Measurements from ENCODE around the gene ZC3H15.

GRCh38 chr2:186554429-186554828 is 68.4 kb downstream of the ZC3H15 start:
- TF ChIP-seq CTCF (conservative IDR thresholded peaks at IDR 0.05; ENCODE audit: low read depth in 2 of 2) (no peak), EZH2phosphoT487 (IDR thresholded peaks at IDR 0.05; ENCODE audit: unreplicated experiment) (no peak), JUNB (IDR thresholded peaks at IDR 0.05; ENCODE audit: unreplicated experiment) (no peak), ZNF114 (CRISPR knock-in tag; IDR thresholded peaks at IDR 0.05) (no peak), CREB1 (CRISPR knock-in tag; IDR thresholded peaks at IDR 0.05; ENCODE audit: low read depth) (no peak), REST (IDR thresholded peaks at IDR 0.05; ENCODE audit: unreplicated experiment) (no peak), POLR2AphosphoS5 (IDR thresholded peaks at IDR 0.05; ENCODE audit: low read depth) (no peak), EZH2 (IDR thresholded peaks at IDR 0.05; ENCODE audit: low read depth, unreplicated experiment) (no peak), ETS1 (IDR thresholded peaks at IDR 0.05) (no peak)

Data from GM23338 (cell line).